ENCODE results near the gene COPZ2.
"Not testable (repeated sequence)": the region's sequence is repeated elsewhere in the genome, so short reads cannot be mapped to it uniquely, and the experiment has no call there.

Gene COPZ2

DNA sequence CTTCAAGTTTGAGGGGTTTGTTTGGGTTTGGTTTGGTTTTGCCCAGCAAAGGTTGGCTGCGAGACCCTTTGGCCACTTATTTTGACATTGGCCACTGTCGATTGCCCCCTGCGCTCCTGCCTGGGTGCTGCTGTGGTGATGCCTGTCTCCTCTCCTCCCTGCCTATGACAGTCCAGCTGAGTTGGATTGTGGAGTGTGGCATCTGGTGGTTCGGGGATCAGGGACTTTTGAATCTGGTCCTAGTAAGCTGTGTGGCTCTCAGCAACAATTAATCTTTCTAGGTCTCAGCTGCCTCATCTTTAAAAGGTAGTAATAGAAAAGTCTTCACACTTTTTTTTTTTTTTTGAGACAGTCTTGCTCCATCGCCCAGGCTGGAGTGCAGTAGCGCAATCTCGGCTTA lies 39.6 kb downstream of the COPZ2 start:
- no peak for TF ChIP-seq ZNF274 (IDR thresholded peaks at IDR 0.05; ENCODE audit: low read depth, low read length)
- H3K4me3 ChIP-seq (ENCODE audit: low read length): no peak overlapping the region

DNA sequence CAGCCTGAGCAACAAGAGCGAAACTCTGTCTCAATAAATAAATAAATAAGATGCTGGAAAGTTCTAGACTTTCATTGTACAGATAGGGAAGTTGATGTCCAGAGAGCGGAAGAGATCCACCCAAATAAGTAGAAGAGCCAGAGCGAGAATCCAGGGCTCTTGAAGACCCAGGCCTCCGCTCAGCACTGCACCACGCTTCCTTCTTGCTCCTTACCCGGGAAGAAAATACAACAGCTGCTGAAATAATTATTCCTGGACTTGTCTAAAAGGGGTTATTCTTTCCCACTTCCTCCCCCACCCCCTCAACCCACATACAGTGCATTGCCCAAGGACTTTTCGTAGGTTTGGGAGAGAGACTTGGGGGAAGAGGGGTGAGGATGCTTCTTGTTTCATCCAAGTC lies 40.0 kb downstream of the COPZ2 start:
- TF ChIP-seq ZNF274 (IDR thresholded peaks at IDR 0.05; ENCODE audit: low read depth, low read length): no peak
- H3K4me3 ChIP-seq (ENCODE audit: low read length): no peak overlapping the region

DNA sequence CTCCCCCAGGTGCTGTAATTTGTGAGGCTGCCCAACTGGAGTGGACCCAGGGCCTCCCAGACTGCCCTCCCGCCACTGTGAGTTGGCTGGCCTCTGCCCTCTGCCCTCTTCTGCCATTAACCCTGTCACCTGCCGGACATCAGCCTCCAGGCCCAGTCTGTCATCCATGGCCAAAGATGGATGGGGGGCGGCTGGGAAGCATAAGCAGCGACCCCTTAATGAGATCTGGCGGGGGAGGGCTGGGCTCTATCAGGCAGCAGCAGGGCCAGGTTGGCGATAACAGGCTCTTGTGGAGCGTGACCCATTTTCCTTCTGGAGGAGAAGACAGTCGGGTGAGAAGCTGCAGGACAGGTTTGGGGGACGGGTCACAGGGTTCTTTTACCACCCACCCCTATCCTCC lies 41.4 kb downstream of the COPZ2 start:
- H3K4me3 ChIP-seq (ENCODE audit: low read length): no peak overlapping the region
- TF ChIP-seq ZNF274 (IDR thresholded peaks at IDR 0.05; ENCODE audit: low read depth, low read length): no peak

DNA sequence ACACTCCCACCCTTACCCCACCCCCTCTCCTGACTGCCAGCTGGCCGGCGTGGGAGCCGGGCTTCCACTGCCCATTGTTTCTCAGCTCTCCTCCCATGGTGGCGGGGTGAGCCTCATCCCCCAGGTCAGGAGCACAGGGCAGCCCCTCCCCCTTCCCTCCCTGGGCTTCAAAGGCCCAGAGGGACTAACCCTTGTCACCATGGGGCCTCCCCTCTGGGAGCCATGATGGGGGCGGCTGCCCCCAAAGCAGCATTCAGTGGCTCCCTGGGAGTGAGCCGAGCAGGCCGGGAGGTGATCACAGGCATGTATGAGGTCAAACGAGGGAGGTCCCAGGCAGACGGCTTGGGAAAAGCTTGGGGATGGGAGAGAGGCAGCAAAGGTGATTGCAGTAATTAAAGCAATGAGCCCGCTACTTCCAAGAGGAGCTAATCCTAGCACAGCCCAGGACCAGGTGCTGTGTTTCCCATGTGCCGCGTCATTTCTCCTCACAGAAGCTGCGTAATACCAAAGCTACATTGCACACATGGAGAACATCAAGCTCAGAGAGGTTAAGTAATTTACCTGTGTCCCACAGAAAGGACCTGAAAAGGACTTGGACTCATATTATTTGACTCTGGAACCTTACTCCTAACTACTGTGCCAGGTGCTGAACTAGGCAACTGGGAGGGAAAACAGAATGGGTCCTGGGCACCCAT lies 42.2 kb downstream of the COPZ2 start:
- H3K4me3 ChIP-seq (ENCODE audit: low read length): no peak overlapping the region
- TF ChIP-seq ZNF274 (IDR thresholded peaks at IDR 0.05; ENCODE audit: low read depth, low read length): no peak

DNA sequence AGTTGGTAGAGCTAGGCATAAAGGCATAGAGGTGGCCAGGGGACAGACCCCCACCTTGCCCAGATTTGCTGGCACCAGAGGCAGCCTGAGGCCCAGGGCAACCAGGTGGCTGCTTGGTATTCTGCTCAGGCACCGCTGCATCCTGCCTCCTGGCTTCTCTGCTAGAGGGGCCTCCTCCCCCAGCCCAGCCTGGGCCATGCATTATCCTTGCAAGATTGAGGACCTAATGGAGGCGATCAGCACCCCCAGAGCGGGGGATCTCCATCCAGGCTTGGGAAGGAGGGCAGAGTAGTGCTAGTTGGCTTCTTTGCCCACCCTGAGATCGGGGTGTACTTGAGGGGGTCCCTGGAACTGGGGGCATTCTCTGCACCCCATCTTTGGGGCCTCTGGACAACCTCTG lies 42.9 kb downstream of the COPZ2 start:
- no peak for TF ChIP-seq ZNF274 (IDR thresholded peaks at IDR 0.05; ENCODE audit: low read depth, low read length)
- H3K4me3 ChIP-seq (ENCODE audit: low read length): no peak overlapping the region

DNA sequence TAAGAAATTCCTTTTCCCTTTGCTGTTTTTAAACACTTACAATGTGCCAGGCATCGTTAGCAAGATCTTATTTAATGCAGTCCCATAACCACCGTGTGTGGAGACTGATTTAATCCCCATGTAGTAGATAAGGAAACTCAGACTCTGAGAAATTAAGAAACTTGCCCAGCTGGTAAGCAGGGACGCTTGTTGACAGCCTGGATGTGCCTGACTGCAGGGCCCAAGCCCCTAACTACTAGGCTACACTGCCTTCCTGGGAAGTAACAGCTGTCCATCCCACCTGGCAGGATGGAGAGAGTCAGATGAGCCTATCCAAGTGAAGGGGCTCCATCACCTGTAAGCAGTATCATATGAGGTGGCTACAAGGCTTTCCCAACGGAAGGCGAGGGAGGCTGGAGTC lies 43.6 kb downstream of the COPZ2 start:
- TF ChIP-seq ZNF274 (IDR thresholded peaks at IDR 0.05; ENCODE audit: low read depth, low read length): no peak
- H3K4me3 ChIP-seq (ENCODE audit: low read length): no peak overlapping the region

DNA sequence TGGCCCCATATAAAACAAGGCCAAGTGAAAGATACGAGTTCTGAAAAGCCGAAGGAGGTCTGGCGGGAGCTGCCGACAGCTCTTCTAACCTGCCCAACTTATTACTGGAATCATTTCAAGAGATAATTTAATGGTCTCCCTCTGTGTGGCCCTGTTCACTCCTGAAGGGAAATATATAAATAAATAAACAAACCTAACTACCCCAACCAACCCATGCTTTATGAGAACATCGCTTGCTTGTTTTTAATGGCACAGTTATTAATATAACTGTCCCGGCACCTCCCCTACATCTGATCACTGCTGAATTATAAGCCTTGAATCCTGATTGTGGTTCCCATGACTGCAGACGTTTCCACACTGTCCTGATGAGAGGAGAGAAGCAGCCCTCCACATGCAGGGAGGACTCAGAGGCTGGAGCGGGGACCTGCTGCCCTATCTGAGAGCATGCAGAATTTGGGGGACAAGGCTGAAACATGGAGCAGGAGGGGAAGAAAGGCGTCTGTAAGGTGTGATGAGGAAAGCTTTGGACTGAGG lies 44.5 kb downstream of the COPZ2 start:
- no peak for TF ChIP-seq ZNF274 (IDR thresholded peaks at IDR 0.05; ENCODE audit: low read depth, low read length)
- H3K4me3 ChIP-seq (ENCODE audit: low read length): no peak overlapping the region

DNA sequence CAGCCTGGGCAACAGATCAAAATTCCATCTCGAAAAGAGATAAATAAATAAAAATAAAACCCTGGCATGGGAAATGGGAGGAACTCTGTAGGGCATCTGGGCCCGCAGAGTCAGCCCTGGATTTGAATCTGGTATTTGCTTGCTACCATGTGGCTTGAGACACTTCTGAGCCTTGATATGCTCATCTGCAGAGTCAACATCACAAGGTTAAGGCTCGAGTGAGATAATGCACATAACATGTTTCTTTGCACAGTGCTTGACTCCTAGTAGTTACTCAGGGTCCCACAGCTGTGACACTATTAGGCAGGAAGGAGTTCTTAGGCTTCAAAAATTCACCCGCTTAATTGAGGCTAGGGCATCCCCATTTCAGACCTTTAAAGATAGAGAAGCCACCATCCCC lies 45.4 kb downstream of the COPZ2 start:
- H3K4me3 ChIP-seq (ENCODE audit: low read length): no peak overlapping the region
- no peak for TF ChIP-seq ZNF274 (IDR thresholded peaks at IDR 0.05; ENCODE audit: low read depth, low read length)

DNA sequence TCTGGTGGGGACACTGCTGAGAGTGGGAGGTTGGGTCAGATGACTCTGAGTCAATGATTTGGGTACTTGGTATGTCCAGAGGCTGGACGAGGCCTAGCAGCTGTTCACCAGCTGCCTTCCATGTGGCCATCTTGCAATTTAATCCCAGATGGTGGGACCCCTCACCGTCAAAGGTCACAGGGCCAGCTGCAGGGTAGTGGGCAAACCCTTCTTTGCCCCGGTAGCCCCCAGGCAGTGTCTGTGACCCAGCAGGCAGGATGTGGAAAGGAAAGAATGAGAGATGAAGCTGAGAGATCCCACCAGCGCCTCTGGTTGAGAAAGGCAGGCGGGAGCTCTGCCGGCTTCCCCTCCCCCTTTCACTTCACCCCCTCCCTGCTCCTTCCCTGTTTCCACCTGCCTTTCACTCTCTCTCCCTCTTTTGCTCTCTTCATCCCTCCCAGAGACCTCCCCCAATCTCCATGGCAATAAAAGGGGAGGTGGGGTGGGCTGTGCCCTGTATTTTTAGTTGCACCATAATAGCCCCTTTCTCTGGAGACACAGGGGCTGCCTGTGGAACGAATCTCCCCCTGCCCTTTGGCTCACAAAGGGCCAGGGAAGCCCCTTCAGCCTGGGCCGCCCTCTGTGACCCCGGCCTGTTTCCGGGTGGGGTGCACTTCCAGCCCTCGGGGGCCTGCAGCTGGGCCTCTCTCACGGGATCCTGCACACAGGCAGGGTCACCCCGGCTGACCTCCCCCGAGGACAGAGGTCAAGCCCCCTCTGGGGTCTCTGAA lies 46.5 kb downstream of the COPZ2 start:
- no peak for TF ChIP-seq ZNF274 (IDR thresholded peaks at IDR 0.05; ENCODE audit: low read depth, low read length)
- H3K4me3 ChIP-seq (ENCODE audit: low read length): no peak overlapping the region

DNA sequence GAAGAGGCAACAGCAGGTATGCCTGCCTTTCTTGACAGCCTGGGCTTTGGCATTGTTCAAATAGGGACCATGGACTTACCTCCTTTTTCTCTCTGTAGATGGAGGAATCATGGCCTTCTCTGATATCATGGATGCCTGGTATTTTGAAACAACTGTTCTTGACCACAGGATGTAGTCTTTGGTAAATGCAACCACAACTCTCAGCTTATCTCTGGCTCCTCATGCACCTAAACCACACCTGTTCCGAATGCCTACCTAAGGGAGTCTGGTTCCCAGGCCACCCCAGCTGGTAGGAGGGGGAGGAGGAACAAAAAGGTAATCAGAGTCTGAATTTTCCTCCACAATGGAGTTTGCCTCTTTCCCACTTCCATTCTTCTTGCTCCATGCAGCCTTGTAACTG lies 47.9 kb downstream of the COPZ2 start:
- H3K4me3 ChIP-seq (ENCODE audit: low read length): no peak overlapping the region
- TF ChIP-seq ZNF274 (IDR thresholded peaks at IDR 0.05; ENCODE audit: low read depth, low read length): no peak

DNA sequence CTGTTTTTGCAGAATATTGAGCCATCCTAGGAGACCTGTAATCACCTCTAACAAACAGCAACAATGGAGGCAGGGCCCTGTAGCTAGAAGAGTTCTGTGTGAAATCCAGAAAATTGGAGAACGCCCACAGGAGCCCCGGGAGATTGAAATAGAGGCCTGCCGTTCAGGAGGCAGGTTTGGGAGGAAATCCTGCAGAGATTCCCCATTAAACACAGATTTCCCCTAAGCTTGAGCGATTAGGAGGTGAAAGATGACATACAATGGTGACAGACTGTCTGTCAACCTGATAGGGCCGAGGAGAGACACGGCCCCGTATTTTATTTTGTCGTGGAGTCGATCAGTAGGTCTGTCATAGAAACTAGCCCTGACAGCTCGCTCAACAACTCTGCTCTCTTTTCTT lies 48.4 kb downstream of the COPZ2 start:
- TF ChIP-seq ZNF274 (IDR thresholded peaks at IDR 0.05; ENCODE audit: low read depth, low read length): no peak
- H3K4me3 ChIP-seq (ENCODE audit: low read length): no peak overlapping the region

DNA sequence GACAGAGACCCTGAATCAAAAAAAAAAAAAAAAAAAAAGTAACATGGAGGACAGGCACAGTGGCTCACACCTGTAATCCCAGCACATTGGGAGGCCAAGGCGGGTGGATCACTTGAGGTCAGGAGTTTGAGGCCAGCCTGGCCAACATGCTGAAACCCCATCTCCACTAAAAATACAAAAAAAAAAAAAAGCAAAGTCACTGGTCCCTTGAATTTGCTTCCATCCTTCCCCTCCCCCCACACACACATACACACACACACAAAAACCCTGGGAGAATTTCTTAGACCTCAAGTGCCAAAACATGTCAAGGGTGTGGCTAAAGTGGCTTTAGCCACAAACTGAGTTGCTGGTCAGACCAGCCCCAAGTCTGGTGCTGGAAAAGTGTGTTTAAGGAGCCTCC lies 49.2 kb downstream of the COPZ2 start:
- H3K4me3 ChIP-seq (ENCODE audit: low read length): not testable (repeated sequence)

DNA sequence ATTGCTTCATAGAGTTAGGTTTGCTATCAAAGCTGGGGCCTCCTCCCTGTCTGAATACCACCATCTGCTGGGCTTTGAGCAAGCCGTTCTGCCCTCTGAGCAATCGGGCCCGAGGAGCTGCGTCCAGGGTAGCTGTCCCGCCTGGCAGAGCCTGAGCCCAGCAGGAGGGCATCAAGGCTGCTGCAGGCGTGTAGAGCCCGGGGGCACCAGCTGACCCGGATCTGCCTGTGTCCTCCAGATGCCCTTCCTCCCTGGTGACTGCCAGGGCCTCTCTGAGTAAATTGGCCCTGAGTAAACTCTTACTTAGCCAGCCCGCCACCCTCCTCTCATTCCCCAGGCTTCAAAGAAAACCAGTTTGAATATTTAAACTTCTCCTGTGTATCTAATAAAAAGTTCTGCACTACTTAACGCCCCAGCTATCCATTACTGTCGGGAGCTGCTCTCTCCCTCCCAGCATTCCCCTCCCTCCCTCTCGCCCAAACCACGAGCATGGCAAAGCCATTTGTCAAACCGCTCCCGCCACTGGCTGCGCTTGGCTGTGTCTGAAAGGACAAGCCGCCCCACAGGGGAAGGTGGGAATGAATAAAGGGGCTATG lies 50.3 kb downstream of the COPZ2 start:
- H3K4me3 ChIP-seq (ENCODE audit: low read length): no peak overlapping the region
- TF ChIP-seq ZNF274 (IDR thresholded peaks at IDR 0.05; ENCODE audit: low read depth, low read length): no peak

DNA sequence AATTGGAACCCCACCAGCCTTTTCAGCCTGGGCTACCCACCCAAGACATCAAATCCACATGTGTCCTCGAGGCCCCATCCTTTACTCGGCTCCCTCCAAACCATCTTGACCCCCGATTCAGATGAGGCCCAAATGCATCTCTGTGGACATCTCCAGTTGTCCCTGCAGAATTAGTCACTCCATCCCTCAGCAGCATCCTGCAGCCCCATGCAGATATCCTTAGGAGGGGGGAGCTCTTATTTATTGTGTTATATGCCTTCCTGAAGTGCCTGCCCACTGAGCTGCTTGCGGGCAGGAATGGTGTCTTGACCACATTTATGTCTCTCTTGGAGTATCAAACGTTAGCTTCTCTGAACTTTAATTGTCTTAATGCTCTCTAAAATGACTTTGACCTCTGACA lies 51.1 kb downstream of the COPZ2 start:
- no peak for TF ChIP-seq ZNF274 (IDR thresholded peaks at IDR 0.05; ENCODE audit: low read depth, low read length)
- H3K4me3 ChIP-seq (ENCODE audit: low read length): no peak overlapping the region
